Prostate gland (tissue), 2 donors: Measurements from ENCODE around the gene GDF11.

ENCODE experiments used
- POLR2A ChIP-seq: fragments of 450-650 bp; IDR thresholded peaks from one replicate; pipeline ENCODE4 v1.6.1; 2016; ENCODE audit warnings: antibody characterized with exemption, mild to moderate bottlenecking
- TF ChIP-seq, protein P1 (sequence below), 4 experiments: fragments of 200-600 bp in 2 of 4; fragments of 450-650 bp in 2 of 4; sonication (generic) in 2 of 4; IDR thresholded peaks; 1 replicate in 3 of 4; 2 replicates in 1 of 4; pipeline ENCODE4 v1.5.1; 2016 to 2019; ENCODE audit warnings: antibody characterized with exemption in 4 of 4, mild to moderate bottlenecking in 2 of 4, moderate library complexity in 2 of 4

DNA sequence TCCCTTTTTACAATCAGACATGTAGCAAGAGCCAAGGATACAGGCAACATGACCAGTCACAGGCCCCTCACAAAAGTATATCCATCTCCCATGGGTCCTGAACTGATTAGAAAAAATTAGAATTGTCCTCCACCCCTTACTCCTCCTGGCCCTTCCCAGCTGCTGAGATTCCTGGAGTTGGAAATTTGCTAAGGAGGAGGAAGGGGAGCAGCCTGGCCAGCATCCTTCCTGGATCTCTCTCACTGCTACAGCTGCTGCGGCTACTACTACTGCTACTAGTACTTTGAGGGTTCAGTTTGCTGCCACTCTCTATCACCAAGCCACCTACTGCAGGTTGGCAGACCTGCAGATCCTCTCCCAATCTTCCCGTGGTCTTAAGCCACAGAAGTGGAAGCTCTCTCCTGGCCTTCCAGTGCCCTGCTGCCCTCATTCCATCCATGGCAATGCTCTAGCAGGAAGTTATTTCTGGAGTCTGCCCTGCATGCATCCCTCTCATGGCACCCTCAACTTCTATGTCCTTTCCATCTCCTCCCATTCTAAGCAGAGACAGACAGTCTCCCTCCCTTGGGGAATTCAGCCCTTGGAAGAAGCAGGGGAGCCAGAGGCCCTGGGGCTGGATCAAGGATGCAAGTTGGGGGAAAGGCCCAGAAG is 36.2 kb upstream of the GDF11 start:
- TF ChIP-seq, protein P1, sequence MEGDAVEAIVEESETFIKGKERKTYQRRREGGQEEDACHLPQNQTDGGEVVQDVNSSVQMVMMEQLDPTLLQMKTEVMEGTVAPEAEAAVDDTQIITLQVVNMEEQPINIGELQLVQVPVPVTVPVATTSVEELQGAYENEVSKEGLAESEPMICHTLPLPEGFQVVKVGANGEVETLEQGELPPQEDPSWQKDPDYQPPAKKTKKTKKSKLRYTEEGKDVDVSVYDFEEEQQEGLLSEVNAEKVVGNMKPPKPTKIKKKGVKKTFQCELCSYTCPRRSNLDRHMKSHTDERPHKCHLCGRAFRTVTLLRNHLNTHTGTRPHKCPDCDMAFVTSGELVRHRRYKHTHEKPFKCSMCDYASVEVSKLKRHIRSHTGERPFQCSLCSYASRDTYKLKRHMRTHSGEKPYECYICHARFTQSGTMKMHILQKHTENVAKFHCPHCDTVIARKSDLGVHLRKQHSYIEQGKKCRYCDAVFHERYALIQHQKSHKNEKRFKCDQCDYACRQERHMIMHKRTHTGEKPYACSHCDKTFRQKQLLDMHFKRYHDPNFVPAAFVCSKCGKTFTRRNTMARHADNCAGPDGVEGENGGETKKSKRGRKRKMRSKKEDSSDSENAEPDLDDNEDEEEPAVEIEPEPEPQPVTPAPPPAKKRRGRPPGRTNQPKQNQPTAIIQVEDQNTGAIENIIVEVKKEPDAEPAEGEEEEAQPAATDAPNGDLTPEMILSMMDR (IDR thresholded peaks at IDR 0.05) = no peak
- no peak for TF ChIP-seq POLR2A
